Cerebellar nuclear complex (tissue), 1 donor: ENCODE measurements around the gene PLRG1.

Source experiments
- DNase-seq, 2 experiments: peaks; one replicate each; lab custom pipeline; 2025; lab: John Stamatoyannopoulos, UW

The PLRG1 gene

DNA sequence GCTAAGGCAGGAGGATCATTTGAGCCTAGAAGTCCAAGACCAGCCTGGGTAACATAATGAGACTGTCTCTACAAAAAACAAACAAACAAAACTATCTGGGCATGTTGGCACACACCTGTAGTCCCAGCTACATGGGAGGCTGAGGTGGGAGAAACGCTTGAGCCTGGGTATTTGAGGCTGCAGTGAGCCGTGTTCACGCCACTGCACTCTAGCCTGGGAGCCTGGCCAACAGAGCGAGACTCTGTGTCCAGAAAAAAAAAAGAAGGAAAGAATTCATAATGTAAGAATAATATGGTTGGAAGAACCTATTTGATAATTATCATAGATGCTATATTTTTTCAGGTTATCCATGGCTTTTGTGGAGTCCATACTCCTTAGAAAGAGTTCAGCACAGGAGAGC lies 32.6 kb downstream of the PLRG1 start:
- no peak for DNase-seq

DNA sequence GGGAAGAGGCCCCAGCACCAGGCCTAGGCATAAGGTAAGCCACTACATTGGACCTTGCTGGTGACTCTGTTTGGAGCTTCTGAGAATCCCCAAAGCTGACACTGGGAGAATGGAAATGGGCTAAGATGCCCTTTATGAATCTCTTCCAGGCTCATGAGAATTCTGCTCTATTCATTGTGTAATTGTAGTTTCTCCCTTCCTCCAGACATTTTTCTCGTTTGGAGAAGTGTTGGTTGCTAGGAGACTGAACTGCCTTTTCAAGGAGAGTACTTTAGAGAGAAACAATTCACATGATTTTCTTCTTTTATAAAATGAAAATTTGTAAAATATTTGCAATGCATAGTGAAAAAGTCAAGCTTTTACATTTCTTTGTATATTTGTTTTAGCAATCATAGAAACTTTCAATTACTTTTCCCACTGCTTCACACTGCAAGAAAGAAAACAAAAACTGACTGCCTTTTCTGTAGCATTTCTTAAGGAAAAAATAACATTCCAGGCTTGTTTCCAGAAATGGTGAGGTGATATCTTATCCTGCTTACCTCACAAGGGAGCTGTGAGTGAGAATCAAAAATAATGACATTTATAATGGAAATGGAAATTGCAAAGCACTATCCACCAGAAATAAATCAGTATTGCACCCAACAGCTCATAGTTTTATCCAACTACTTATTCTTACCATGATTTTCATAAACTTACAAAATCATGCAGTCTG lies 33.7 kb downstream of the PLRG1 start:
- DNase-seq, result no peak

DNA sequence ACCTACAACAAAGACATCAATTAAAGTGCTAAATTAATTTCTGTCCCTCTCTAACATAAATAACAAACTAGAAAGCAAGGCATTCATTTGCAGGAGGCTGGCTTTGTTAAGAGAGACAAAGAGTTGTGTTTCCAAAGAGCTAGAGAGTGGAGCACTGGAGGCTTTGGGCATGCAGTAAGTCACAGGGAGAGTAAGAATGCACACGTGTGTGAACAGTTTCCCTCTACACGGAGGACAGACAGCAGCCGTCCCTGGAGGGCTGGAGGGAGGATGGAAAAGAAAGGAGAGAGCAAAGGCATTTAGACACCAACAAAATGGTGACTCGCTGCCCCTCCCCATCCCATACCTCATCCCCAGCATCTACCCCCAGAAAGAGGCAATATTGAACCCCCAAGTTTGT lies 38.2 kb downstream of the PLRG1 start:
- DNase-seq, result no peak

DNA sequence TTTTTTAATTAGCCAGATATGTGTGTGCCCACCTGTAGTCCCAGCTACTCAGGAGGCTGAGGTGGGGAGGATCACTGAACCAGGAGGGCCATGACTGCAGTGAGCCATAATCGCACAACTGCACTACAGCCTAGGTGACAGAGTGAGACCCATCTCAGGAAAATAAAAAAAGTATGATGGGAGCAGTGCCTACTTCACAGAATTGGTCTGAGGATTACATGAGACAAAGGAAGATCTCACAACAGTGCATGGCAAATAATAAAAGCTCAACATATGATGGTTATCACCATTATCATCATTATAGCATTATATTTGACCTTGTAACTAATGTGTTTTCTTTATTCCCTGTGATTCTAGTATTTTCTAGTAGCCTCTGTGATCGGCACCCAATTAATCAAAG lies 38.7 kb downstream of the PLRG1 start:
- DNase-seq, result no peak

DNA sequence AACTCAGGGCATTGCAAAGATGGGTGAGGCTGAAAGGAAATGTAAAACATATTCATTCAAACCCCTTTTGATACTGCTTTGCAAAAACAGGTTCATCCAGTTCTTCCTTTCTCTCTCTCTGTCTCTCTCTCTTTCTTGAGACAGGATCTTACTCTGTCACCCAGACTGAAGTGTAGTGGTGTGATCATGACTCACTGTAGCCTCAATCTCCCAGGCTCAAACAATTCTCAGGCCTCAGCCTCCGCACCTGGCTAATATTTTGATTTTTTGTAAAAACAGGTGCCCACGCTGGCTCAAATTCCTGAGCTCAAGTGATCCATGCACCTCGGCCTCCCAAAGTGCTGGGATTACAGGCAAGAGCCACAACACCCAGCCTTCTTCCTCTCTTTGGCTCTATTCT lies 43.0 kb downstream of the PLRG1 start:
- DNase-seq, result no peak

DNA sequence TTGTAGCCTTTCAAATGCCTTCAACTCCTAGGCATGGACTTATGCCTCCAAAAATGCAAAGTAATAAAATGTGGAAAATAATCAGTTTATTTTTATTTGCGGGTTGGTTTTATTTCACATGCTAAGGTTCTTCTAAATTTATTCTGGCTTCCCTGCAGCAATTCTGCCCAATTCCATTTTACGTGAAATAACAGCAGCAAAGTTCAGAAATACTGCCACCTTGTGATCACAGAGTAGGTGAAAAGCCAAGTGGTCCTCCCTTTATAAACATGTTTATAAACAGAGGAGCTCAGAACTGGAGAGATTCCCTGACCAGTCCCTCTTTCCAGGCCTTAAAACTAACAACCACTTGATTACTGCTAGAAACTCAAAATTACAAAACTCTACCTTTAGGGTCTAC lies 43.9 kb downstream of the PLRG1 start:
- DNase-seq, result no peak

DNA sequence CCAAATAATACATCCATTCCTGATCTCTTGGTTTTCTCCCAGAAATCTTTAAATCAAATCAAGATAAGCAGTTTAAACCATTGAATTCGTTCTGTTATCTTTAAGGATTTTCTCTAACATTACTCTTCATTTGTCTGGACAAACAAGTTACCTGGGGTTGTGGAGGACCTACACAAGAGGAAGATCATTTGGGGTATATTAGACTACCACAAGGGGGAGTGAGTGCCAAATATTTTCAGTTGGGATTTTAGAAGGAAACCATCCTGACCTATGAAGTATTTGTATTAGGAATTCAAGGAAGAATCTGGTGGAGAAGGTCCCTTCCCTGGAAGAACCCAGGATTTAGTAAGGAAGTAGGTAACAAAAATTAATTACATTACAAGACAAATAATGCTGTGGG lies 46.6 kb downstream of the PLRG1 start:
- DNase-seq, result no peak

DNA sequence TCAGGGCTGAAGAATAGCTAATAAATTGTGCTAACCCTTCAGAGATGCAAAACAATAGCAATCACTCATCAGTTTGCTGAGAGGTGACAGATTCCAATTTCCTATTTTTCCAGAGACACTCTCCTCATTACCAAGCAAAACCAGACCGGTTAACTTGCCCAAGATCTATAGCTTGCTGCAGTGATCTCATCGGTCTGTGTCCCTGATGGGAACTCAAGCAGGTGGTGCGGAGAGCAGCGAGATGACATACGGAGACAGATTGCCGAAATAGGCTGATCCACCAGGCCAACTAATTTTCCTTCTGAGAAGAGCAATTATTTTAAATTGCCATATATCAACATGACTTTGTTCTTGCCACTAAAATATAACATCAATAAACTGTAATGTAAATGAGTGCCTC lies 48.1 kb downstream of the PLRG1 start:
- DNase-seq, result no peak

DNA sequence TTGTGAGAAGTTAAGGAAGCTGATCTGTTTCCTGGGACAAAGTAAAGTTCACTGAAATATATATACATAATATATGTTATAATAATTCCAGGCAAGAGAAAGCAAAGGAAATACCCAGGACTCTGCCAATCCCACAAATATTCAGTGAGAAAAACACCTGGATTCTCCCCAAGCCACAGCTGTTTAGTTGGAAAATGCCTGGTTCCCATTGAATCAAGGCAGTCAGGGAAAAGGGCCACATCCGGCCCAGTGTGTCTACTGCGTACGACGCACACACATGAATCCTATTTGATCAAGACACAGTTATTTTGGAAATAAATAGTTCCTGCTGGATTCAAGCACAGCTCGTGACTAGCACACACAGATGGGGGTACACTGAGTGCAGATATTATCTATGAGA lies 52.3 kb downstream of the PLRG1 start:
- DNase-seq, result no peak

DNA sequence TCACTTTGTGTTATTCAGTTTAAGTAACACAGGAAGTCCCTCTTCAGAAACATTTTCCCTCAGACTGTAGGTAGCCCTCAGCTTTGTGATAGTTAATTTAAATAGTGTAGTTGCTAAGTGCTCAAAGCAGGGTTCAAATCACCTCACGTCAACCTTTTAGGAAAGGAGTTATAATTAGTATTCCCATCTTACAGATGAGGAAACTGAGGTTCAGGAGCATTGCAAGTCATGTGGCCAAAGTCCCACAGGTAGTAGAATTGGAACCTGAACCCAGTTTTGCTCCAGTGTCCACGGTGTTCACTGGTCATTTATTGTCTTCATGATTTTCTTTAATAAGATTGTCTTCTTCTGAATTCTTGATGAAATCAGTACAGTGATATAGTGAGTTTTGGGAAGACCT lies 54.3 kb downstream of the PLRG1 start:
- no peak for DNase-seq

DNA sequence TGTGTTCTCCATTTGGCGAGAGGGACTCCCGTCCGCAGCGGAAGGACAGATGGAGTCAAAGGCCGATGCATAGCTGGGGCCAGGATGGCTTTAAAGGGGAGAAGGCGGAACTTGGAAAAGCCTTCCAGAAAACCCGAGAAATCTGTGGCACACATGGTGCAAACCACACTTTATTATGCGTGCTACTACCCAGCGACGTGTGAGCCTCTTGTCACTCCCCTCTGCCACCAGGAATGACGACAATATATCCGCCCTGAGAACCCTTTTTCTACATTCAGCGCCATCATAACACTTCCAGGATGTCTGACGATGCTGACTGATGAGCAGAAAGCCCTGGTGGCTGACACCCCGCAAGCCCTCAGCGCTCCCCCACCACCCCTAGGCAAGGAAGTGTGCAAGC lies 57.9 kb downstream of the PLRG1 start:
- no peak for DNase-seq

DNA sequence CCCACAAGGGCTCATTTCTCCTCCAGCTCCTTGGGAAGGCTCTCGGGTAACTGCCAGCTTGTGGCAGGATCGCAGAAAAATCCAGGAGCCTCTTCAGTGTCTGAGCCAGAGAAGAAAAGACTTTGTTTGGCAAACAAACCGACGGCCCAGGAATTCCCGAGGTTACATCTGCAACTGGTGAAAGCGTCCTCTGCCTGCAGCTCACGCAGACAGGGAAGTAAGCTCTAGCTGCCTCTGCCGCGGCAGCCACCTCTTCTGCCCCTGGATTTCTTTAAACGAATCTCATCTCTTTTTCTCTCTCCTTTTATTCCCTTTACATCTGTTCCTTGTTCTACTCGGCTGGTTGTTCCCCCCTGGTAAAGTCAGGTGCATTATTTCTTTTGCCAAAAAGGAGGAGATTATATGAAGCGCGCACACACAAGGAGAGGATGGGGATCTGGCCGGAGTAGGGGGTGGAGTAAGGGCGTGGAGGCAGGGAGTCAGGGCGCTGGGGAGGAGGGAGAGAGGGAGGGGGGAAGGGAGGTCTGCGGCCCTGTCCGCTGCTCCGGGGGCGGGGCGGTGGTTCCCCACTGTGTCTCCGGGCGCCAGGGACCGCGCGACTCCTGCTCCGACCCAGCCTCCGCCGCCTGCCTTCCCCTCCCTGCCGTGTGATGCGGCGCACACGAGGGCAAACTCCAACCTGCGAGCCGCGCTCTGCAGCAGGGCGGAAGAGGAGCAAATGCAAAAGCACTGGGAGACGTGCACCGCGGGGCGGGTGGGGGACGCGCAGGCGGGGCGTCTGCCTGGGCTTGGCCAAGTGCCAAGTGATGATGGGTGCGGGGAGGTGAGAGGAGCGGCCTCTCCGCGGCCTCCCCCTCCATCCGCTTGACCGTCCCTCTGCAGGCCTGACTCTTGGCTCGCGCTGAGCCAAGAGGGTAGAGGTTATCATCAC lies 58.6 kb downstream of the PLRG1 start, which contains the start of gene DCHS2:
Gene DCHS2, minus strand, starts transcription at position 459 of the 931 bp plus-strand sequence. Its CDS starts 444 bp downstream, at position 15.
- DNase-seq, result no peak

DNA sequence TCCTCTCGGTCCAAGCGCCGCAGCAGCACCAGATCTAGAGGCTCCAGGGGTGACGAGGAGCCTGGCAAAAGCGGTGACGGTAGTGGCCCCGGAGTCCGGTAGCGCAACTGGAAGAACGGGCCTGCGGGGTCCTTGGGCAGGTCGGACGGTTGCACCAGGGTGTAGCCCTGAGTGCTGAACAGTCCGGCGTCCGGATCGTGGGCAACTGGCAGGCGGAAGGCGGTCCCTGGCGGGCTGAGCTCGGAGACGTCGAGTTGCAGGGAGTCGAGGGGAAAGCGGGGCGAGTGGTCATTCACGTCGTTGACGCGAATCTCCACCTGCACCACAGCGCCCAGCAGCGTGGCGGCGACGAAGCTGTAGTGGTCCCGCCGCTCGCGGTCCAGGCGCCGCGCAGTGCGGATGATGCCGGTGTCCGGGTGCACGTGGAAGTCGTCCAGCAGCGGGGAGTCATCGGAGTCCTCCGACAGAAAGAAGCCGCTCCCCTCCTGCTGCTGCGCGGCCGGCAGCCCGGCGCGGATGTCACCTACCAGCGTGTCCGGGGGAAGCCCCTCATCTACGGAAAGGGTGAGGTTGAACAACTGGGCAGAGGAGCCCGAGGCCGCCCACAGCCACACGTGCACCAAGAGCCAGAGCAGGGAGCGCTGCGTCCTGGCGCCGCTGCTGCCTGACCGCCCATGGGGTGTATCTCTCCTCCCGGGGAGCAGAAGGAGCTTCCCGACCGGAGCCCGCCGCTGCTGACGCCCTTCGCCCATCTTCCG lies 59.4 kb downstream of the PLRG1 start:
- DNase-seq, result no peak

DNA sequence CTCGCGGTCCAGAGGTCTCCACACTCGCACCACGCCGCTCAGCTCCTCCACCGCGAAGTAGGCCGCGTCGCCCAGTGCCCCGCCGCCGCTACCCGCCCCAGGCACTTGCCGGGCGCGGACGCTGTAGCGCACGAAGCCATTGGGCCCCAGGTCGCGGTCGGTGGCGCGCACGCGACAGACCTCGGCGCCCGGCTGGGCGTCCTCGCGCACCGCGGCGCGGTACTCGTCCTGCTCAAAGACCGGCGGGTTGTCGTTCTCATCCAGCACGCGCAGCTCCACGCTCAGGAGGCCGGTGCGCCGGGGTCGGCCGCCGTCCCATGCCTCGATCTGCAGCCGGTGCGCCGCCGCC lies 60.0 kb downstream of the PLRG1 start:
- no peak for DNase-seq

DNA sequence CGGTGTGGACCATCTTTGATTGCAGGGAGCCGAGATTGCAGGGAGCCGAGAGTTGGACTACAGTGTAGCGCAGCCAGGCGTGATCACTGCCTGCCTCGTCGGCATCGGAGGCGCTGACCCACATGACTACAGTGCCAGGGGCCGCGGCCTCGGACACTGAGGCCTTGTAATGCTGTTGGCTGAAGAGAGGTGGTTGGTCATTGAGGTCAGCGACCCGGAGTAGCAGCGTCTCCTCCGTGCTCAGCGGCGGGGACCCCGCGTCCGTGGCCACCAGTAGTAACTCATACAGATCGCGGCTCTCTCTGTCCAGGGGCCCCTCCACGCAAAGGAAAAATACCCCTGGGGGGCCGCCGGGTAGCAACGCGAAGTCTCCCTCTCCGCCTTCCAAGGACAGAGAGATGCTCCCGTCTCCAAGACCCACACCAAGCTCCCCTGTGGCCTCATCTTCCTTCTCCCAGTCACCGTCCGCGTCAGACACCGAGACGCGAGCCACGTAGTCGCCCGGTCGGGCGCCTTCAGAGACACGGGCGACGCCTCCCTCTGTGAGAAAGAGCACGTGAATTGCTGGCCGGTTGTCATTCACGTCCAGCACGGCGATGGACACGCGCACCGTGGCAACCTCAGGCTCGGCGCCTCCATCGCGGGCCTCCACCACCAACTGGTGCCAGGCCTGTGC lies 60.5 kb downstream of the PLRG1 start:
- no peak for DNase-seq

DNA sequence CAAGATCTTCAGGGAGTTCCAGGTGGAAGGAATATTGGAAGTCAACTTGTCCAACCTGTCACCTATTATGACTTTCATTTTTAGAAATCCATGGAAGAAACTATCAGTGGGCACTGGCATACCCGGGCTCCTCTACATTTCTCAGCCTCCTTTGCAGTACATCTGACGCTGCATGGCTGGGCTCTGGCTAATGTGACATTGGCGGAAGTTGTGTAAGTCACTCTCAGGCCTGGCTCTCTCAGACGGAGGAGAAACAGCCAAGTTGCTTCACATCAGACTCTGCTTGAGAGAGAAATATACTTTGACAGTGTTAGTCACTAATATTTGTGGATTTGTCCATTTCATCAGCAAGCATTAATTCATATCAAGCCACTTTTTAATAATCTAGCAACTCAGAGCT lies 63.1 kb downstream of the PLRG1 start:
- no peak for DNase-seq

DNA sequence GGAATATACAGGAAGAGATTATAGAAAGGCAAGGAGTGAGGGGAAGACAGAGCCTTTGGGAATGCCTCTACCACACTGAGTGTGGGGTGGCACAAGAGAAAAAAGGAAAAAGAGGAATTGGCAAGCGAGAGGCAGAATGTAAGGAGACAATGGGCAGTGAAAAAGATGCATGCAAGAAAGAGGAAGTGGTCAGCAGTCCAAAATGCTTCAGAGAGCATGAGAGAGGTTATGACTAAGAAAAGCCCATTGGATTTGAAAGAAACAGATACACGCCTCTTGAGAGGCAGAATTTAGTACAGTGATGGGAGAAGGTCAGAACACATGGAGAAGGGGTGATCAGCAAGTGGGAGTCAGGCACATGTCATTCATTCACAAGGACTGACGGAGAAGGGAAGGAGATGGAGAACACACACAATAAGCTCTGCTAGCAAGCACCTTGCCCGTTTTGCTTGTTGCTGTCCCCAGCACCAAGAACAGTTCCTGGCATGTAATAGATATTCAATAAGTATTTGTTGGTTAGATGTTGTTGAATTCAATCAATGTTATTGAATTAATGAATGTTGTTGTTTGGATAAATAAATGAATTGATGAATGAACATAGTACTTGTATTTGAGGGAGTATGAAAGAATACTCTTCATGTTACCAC lies 65.0 kb downstream of the PLRG1 start:
- DNase-seq, result no peak
